ENCODE measurements around the gene STRBP.

The STRBP gene

DNA sequence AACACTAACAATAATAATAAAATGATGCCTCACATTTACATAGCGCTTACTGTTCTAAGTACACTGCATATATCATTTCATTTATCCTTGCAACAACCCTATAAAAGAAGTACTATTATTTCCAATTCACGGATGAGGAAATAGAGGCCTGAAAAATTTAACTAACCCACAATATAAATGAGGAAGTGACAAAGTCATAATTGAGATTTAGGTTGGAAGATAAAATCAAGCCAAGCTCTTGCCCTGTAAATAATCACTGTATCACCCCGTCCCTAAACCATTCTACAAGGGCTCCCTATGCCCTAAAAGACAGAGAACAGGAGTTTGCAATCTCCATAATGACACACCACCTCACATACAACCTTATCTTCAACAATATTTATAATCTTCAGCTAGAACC, 49.6 kb downstream of the STRBP start:
- Histone ChIP-seq H3K79me2 (peaks cover 11% of the 10 kb centered on the region), H2AFZ (no peak overlapping the region), H3K27ac (no peak overlapping the region), H3K4me1 (peaks cover 10% of the 10 kb centered on the region), H3K4me3 (ENCODE audit: low read depth, low read length) (no peak overlapping the region), H3K9me3 (ENCODE audit: control insufficient read depth, low read length) (no peaks in the 10 kb centered on the region), H3K4me2 (ENCODE audit: low read length) (no peak overlapping the region), H3K27me3 (ENCODE audit: control insufficient read depth, insufficient read depth, low read length) (no peaks in the 10 kb centered on the region), H3K9ac (no peak overlapping the region), H3K36me3 (ENCODE audit: control insufficient read depth, insufficient read depth, low read length) (no peaks in the 10 kb centered on the region)
- TF ChIP-seq, protein P1, sequence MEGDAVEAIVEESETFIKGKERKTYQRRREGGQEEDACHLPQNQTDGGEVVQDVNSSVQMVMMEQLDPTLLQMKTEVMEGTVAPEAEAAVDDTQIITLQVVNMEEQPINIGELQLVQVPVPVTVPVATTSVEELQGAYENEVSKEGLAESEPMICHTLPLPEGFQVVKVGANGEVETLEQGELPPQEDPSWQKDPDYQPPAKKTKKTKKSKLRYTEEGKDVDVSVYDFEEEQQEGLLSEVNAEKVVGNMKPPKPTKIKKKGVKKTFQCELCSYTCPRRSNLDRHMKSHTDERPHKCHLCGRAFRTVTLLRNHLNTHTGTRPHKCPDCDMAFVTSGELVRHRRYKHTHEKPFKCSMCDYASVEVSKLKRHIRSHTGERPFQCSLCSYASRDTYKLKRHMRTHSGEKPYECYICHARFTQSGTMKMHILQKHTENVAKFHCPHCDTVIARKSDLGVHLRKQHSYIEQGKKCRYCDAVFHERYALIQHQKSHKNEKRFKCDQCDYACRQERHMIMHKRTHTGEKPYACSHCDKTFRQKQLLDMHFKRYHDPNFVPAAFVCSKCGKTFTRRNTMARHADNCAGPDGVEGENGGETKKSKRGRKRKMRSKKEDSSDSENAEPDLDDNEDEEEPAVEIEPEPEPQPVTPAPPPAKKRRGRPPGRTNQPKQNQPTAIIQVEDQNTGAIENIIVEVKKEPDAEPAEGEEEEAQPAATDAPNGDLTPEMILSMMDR (IDR thresholded peaks at IDR 0.05) = no peak

GRCh38 chr9:123217128-123217654, 51.2 kb downstream of the STRBP start:
- no peaks in the 10 kb centered on the region for H3K9me3 ChIP-seq (ENCODE audit: control insufficient read depth, low read length)
- no peak overlapping the region for H3K4me3 ChIP-seq (ENCODE audit: low read depth, low read length)
- peaks cover 14% of the 10 kb centered on the region for H3K79me2 ChIP-seq
- no peak overlapping the region for H2AFZ ChIP-seq
- H3K4me1 ChIP-seq = peaks cover 10% of the 10 kb centered on the region
- TF ChIP-seq, protein P1 (IDR thresholded peaks at IDR 0.05) = no peak
- H3K4me2 ChIP-seq (ENCODE audit: low read length) = no peak overlapping the region
- H3K27ac ChIP-seq = no peak overlapping the region
- H3K27me3 ChIP-seq (ENCODE audit: control insufficient read depth, insufficient read depth, low read length) = no peaks in the 10 kb centered on the region
- H3K9ac ChIP-seq = no peak overlapping the region
- no peaks in the 10 kb centered on the region for H3K36me3 ChIP-seq (ENCODE audit: control insufficient read depth, insufficient read depth, low read length)

DNA sequence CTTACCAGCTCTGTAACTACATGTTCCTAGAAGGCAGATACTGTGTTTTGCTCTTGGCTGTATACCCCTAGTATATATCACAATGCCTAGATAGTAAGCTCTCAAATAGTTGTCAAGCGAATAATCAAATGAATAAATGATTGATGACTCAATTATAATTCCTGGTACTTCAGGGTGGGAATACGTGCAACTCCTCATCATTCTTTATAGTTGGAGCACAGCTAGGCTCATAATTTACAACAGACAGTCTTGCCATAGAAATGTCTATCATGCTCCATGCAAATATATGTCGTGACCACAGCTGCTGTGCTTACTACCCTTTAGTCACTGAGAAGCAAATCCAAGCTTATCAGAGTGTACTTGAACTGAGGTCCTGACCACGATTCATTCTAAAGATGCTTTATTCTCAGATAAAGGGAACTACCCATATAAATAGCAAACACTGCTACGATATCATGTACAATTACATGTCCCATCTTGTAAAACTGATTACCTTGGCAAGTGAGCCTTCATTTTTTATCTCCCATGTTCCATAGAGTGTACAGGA, 52.1 kb downstream of the STRBP start:
- Histone ChIP-seq H3K9ac (no peak overlapping the region), H3K4me3 (ENCODE audit: low read depth, low read length) (no peak overlapping the region), H3K4me1 (peaks cover 8% of the 10 kb centered on the region), H3K27me3 (ENCODE audit: control insufficient read depth, insufficient read depth, low read length) (no peaks in the 10 kb centered on the region), H3K36me3 (ENCODE audit: control insufficient read depth, insufficient read depth, low read length) (no peaks in the 10 kb centered on the region), H2AFZ (no peak overlapping the region), H3K79me2 (peaks cover 14% of the 10 kb centered on the region), H3K27ac (no peak overlapping the region), H3K4me2 (ENCODE audit: low read length) (no peak overlapping the region), H3K9me3 (ENCODE audit: control insufficient read depth, low read length) (no peaks in the 10 kb centered on the region)
- TF ChIP-seq, protein P1 (IDR thresholded peaks at IDR 0.05) = no peak

DNA sequence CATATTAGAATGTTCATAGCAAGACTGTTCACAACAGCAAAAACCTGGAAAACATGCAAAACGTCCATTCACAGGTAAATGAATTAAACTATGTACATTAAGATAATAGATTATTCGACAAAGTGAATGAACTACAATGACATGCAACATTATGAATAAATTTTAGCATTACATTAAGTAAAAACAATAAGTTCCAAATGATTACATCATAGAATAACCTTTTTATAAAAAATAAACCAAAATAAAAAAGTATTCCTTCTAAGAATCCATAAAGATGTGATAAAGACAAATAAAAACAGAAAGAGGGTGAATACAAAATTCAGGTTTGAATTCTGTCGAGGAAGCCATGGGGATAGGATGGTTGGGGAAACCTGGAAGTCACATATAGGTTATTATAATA, 57.3 kb downstream of the STRBP start:
- no peak overlapping the region for H3K27ac ChIP-seq
- H3K4me2 ChIP-seq (ENCODE audit: low read length) = no peak overlapping the region
- TF ChIP-seq, protein P1 (IDR thresholded peaks at IDR 0.05) = no peak
- peaks cover 3% of the 10 kb centered on the region for H3K79me2 ChIP-seq
- H3K4me1 ChIP-seq = no peaks in the 10 kb centered on the region
- H3K27me3 ChIP-seq (ENCODE audit: control insufficient read depth, insufficient read depth, low read length) = no peaks in the 10 kb centered on the region
- H3K9me3 ChIP-seq (ENCODE audit: control insufficient read depth, low read length) = no peaks in the 10 kb centered on the region
- no peaks in the 10 kb centered on the region for H3K36me3 ChIP-seq (ENCODE audit: control insufficient read depth, insufficient read depth, low read length)
- H3K4me3 ChIP-seq (ENCODE audit: low read depth, low read length) = no peak overlapping the region
- H3K9ac ChIP-seq = no peak overlapping the region
- H2AFZ ChIP-seq = no peak overlapping the region

GRCh38 chr9:123208626-123209174, 59.7 kb downstream of the STRBP start:
- Histone ChIP-seq H3K27ac (no peak overlapping the region), H3K4me2 (ENCODE audit: low read length) (no peak overlapping the region), H3K27me3 (ENCODE audit: control insufficient read depth, insufficient read depth, low read length) (no peaks in the 10 kb centered on the region), H3K36me3 (ENCODE audit: control insufficient read depth, insufficient read depth, low read length) (no peaks in the 10 kb centered on the region), H3K4me3 (ENCODE audit: low read depth, low read length) (no peak overlapping the region), H3K79me2 (peaks cover 3% of the 10 kb centered on the region), H3K9me3 (ENCODE audit: control insufficient read depth, low read length) (no peaks in the 10 kb centered on the region), H2AFZ (no peak overlapping the region), H3K9ac (no peak overlapping the region), H3K4me1 (no peaks in the 10 kb centered on the region)
- TF ChIP-seq, protein P1 (IDR thresholded peaks at IDR 0.05) = no peak

All from parathyroid adenoma (tissue), 2 donors.